ENCODE results near the gene GRM7.

DNA sequence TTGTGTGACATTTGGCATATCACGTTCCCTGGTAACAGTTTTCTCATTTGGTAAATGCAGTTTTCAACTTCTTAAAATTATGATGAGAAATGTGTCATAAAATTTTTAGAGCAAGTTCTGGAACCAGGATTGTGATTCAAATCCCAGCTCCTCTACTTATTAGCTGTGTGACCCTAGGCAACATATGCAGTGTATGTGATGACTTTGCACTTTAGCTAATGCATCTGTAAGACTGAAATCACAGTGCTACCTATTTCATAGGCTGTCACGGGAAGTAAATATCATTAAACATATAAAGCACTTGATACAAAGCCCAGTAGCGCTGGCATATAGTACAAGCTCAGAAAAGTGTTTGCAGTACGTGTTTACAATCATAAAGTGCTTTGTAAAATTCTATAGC is 419.4 kb downstream of the GRM7 start:
- TF ChIP-seq, protein P1, sequence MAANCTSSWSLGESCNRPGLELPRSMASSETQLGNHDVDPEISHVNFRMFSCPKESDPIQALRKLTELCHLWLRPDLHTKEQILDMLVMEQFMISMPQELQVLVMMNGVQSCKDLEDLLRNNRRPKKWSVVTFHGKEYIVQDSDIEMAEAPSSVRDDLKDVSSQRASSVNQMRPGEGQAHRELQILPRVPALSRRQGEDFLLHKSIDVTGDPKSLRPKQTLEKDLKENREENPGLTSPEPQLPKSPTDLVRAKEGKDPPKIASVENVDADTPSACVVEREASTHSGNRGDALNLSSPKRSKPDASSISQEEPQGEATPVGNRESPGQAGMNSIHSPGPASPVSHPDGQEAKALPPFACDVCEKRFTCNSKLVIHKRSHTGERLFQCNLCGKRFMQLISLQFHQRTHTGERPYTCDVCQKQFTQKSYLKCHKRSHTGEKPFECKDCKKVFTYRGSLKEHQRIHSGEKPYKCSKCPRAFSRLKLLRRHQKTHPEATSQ (tag by site-specific recombination; IDR thresholded peaks at IDR 0.05) = no peak
- TF ChIP-seq ZBTB7A (tag by site-specific recombination; IDR thresholded peaks at IDR 0.05; ENCODE audit: low read depth) = no peak
- no peak for TF ChIP-seq ZNF169 (tag by site-specific recombination; IDR thresholded peaks at IDR 0.05)
- TF ChIP-seq, protein P2, sequence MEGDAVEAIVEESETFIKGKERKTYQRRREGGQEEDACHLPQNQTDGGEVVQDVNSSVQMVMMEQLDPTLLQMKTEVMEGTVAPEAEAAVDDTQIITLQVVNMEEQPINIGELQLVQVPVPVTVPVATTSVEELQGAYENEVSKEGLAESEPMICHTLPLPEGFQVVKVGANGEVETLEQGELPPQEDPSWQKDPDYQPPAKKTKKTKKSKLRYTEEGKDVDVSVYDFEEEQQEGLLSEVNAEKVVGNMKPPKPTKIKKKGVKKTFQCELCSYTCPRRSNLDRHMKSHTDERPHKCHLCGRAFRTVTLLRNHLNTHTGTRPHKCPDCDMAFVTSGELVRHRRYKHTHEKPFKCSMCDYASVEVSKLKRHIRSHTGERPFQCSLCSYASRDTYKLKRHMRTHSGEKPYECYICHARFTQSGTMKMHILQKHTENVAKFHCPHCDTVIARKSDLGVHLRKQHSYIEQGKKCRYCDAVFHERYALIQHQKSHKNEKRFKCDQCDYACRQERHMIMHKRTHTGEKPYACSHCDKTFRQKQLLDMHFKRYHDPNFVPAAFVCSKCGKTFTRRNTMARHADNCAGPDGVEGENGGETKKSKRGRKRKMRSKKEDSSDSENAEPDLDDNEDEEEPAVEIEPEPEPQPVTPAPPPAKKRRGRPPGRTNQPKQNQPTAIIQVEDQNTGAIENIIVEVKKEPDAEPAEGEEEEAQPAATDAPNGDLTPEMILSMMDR (tag by site-specific recombination; IDR thresholded peaks at IDR 0.05) = no peak
- TF ChIP-seq ZBTB20 (tag by site-specific recombination; IDR thresholded peaks at IDR 0.05) = no peak
- TF ChIP-seq ZNF549 (tag by site-specific recombination; IDR thresholded peaks at IDR 0.05) = no peak
- no peak for TF ChIP-seq ZNF184 (tag by site-specific recombination; IDR thresholded peaks at IDR 0.05)
- TF ChIP-seq SP2 (tag by site-specific recombination; IDR thresholded peaks at IDR 0.05) = no peak
- no peak for TF ChIP-seq ZFP41 (tag by site-specific recombination; IDR thresholded peaks at IDR 0.05; ENCODE audit: borderline replicate concordance)
